GM18498 (cell line): ENCODE data around the gene BDH1.
"Not testable (repeated sequence)": the region's sequence is repeated elsewhere in the genome, so short reads cannot be mapped to it uniquely, and the experiment has no call there.

Experiments
- ATAC-seq: cut with Tn5 transposase; IDR thresholded peaks from one replicate; pipeline ENCODE4 v1.9.1; 2021; ENCODE audit warnings: mild to moderate bottlenecking, moderate library complexity; ENCODE audit not compliant: unreplicated experiment

BDH1 gene

DNA sequence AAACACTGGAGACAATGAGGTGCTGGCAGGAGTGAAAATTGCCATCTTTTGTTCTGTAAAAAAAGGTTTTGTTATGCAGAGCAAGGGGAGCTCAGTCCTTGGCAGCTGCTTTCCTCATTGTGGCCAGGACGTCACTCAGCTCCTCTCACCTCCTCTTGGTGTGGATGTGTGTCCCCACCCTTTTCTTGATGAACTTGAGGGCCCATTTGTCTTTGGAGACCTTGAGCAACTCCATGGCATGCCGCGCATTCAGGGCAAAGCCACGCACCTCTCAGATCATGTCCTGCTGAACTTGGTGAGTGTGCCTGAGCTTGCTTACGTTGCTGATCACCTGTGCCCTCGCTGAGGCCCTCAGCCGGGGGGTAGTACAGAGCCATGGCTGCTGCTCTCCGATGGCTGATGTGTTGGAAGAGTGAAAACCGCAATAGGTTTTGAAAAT, 24.5 kb upstream of the BDH1 start:
- no peak for ATAC-seq

DNA sequence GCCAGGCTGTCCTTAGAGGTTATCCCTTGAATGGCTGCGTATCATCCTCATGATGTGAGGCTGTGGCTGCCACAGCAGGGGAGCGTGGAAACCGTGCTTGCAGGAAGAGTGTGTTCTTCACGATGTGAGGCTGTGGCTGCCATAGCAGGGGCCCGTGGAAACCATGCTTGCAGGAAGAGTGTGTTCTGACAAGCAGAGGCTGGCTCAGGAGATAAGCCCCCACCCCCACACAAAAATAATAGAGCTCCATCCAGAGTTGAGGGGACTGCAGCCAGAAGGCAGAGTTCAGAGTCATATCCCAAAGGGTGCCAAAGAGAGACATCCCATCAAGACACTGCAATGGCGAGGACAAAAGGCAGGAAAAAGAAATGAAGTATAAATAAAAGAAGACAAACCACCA, 22.6 kb upstream of the BDH1 start:
- ATAC-seq: no peak

DNA sequence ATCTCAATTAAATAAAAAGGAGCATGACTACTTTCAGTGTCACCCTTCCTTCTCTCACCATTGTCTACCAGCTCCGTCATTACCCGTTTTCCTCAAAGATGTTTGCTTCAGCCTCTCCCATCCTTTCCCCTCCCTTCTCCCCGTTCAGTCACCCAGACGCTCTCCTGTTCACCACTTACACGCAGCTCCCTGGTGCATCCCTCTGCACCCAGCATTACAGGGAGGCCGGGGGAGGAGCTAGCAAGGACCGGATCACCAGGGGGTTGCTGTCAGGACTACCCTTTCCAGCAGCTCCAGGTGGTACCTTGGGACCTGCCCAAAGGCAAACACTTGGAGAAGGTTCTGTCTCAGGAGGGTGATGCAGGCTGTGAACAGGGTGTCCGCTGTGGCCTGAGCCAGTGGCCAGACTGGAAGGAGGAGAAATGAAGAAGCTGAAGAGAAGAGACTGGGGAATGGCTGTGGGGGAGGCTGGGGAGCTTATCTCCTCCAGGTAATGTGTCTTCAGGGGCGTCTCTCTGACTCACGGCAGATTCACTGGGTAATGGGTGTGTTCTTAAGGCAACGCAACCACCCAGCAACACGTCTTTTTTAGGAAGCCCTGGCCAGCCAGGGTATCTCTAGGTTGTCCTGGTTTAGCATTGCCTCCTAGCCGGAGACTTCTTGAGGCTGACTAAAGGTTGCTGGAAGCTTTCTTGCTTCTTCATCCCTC, 21.8 kb upstream of the BDH1 start:
- no peak for ATAC-seq

DNA sequence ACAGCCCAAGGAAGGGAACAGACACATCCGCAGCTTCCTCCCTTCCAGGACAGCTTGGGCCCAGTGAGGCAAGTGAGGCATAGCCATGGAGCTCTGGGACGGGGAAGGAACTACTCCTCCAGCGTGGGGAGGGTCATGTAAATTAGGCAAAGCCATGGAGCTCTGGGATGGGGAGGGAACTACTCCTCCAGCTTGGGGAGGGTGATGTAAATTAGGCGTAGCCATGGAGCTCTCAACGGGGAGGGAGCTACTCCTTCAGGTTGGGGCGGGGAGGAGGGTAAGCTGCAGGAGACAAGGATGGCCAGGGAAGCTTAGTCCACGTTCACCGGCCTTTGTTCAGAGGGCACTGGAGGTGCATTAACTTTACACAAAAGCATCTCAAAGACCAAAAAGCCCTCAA, 21.1 kb upstream of the BDH1 start:
- no peak for ATAC-seq

DNA sequence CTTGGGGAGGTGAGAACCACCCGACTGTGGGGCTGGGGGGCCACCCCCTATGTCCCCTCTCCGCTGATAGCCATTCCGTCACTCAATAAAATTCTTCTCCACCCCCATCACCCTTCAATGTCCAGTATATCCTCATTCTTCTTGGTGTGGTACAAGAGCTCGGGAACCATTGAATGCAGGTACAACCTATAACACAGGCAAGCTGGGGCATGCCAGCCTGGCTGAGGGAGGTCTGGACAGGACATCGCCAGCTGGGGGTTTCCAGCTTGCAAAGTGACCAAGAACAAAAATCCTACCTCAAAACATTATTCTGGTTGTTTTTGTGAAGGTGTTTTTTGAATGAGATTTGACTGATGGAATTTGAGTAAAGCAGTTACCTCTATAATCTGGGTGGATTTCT, 19.6 kb upstream of the BDH1 start:
- no peak for ATAC-seq

DNA sequence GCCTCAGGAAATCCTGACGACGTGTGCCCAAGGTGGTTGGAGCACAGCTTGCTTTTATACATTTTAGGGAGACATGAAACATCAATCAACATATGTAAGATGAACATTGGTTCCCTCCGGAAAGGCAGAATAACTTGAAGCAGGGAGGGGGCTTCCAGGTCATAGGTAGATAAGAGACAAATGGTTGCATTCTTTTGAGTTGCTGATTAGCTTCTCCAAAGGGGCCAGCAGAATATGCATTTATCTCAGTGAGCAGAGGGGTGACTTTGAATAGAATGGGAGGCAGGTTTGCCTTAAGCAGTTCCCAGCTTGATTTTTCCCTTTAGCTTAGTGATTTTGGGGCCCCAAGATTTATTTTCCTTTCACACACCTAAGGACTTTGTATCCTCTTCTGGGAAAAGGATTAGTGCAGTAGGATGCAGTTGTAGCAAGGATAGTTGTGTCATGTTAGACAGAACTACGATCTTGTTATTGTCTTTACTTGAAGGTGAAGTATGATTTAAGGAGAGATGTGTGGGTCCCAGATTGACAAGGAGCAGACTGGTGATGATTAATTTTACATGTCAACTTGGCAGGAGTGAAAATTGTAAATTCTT, 18.7 kb upstream of the BDH1 start:
- not testable (repeated sequence) for ATAC-seq

DNA sequence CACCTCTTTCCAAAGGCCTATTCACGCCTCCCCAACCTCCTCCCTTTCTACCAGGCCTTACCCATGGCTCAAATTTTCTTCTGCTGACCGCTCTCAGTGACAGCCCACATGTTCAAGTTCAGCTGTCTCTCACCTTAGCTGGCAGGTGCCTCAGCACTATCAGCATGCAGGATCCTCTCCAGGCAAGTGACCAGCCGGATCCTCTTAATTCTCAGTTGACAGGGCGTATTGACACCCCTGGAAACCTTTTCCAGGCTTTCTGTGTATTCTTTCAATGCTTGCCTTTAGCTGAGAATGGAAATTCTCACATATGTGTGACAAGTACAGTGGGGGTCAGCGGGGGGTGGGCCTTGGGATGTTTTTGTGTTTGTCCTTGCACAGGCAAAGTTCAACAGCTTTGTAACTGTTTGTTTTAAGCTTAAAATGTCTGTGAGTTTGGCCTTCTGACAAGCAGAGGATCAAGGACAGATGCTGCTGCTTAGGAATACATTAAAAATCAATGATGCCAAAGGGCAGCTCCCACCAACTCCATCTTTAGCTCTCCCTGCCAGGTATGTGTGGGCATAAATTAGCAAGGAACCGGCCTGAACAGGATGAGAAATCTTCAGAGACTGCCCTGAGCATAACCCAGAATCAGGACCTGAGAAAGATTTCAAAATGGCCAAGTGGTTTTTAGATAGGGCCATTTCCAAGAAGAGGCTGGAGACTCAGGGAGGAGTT, 17.4 kb upstream of the BDH1 start:
- ATAC-seq: no peak

DNA sequence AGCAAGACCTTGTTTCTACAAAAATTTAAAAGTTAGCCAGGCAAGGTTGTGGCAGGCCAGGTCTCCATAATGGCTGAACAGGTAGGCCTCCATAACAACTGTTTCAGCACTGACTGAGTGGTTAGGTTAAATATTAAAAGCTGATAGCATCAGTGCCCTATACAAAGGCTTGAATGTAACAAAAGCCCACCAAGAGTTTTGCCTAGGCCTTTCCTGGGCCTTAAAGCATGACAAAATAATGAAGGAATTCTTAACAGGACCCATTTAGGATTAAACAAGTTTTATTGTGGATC, 16.1 kb upstream of the BDH1 start:
- not testable (repeated sequence) for ATAC-seq

DNA sequence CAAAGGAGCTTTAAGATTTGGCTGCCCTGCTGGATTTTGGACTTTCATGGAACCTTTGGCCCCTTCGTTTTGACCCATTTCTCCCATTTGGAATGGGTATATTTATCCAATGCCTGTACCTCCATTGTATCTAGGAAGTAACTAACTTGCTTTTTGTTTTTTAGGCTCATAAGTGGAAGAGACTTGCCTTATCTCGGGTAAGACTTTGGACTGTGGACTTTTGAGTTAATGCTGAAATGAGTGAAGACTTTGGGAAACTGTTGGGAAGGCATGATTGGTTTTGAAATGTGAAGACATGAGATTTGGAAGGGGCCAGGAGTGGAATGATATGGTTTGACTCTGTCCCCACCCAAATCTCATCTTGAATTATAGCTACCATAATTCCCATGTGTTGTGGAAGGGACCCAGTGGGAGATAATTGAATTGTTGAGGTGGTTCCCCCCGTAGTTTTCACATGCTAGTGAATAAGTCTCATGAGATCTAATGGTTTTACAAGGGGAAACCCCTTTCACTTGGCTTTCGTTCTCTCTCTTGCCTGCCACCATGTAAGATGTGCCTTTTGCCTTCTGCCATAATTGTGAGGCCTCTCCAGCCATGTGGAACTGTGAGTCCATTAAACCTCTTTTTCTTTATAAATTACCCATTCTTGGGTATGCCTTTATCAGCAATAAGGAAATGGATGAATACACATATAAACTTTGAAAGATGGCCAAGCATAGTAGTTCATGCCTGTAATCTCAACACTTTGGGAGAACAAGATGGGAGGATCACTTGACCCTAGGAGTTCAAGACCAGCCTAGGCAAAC, 15.5 kb upstream of the BDH1 start:
- ATAC-seq: not testable (repeated sequence)

DNA sequence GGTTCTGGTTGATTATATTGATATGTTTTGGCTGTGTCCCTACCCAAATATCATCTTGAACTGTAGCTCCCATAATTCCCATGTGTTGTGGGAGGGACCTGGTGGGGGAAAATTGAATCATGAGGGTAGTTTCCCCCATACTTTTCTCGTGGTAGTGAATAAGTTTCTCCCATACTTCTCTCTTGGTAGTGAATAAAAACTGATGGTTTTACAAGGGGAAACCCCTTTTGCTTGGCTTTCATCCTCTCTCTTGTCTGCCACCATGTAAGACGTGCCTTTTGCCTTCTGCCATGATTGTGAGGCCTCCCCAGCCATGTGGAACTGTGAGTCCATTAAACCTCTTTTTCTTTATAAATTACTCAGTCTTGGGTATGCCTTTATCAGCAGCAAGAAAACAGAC, 13.7 kb upstream of the BDH1 start:
- not testable (repeated sequence) for ATAC-seq

DNA sequence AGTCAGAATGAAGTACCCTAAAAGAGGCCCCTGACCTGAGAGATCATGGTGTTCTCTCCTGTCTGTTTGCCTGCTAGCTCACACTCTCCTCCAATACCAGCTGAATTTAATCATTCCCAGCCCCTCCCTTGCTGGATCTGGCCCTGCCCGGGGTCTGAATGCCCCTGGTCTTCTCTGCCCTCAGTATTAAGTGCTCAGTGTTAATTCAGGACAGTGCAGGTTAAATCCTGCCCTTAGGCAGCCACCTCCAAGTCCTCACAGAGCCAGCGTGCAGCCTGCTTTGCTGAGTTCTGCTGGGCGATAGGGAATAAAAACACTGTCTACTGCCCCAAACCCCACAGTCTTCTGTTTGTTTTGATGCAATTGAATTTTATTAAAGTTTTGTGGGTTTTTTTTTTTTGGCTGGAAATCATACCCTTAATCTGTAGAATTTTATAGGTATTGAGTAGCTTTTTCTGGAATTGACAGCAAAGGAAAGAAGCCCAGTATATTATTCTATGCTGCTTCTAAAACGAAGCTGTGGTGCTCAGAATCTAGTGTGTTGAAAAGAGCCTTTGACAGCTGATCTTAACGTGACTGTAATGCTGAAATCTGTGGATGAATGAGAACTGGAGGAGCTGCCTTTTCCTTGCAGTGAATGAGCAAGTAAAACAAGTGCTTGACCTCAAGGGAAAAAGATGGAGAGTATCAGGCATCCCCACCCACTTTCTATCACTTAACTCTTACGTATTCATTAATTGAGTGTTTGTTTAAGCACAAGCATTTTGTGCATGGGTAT, 12.3 kb upstream of the BDH1 start:
- no peak for ATAC-seq

DNA sequence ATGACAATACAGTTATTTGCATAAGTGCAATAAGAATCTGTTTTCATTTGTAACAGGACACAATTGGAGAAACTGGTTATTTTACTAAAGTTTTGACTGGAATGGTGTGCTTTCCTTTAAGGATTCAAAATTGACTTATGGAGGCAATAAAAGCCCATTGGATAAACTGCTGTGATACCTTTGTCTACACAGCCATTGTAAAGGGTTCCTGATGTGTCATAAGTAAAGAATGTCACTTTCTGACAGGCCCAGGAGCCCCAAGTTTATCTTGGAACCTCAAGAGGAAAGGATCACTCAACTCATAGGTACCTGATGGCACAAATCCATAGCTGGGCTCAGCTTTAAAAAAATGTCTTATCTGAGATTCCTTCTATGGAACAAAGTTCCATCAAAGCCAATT, 10.4 kb upstream of the BDH1 start:
- not testable (repeated sequence) for ATAC-seq

DNA sequence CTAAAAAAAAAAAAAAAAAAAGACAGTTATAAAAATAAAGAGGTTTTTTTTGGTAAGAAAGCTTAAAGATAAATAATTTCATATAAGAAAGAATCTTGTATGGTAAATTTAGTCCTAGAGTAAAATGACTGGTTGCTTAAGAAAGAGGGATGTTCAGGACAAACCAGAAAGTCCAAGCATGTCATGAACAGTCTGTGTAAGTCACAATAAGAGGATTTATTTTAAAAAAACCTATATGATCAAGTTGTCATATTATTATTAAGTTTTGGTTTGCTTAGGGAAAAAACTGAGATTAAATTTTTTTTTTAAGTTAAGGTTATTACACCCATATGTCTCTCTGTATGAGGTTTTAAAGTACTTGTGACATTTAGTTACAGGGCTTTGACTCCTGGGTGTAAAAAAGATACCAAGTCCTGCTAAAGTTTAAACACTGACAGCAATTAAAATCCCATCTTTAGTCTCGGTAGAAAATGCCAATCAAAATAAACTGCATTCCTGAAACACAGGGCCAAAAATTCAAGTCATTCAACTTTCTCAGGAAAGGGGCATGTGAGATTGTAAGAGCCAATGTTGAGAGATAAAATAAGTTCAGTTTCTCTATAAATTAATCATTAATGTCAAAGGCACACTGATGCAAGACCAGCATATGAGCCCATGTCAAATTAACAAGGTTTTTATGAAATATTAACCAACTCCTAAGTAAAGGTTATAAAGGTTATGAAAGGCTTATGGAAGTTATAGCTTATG, 8.5 kb upstream of the BDH1 start:
- ATAC-seq: no peak

DNA sequence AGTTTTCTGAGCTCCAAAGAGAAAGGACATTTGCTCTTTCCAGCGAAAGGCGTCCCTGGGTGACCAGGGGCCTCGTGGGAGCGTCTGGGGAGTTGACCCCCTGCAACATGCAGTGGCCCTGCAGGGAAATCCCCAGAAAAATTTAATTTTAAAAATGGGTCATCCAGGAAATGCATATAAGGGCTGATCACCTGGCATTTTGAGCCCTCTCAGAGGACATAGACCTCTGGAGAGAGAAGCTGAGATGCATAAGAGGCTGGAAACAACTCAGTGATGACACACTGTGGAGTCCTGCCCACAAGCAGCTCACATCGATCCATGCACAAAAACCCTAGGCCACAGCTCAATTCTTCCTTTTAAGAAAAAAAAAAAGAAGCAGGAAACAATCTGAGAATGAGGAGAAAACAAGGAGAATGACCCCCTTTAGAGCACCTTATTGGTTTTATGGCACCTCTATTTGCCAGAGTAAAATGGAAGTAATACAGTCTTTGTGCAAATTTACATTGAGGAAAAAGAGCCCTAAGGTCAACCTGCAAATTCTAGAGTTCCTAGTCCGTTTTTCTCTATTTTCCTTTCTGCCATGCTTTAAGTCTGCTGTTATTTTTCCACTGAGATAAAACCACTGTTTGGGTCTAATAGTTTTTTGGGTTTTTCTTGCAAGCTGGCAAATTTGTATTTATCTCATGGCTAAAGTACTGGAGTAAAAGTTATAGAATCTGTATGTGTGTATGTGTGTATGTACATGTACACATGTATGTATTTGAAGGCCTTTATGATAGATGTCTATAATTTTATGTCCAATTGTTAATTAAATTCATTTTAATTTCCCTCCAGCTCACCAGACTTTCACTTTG, 6.9 kb upstream of the BDH1 start:
- no peak for ATAC-seq

DNA sequence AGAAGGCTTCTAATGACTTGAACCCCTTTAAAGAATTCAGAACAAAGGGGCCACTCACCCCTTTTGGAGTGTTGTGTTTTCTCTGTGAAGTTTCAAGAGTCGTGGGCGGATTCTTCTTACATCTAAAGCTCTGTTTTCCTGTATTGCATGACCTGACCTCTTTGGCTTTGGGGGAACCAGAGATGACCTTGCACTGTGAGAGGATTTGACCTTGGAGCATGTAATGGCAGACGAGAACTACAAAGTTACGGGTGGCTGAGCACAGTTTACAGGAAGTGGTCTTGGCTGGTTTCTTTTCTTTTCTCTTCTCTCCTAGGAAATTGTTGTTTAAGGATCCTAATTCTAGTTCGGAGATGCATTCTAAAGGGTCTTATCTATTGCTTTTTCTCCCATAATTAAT, 6.2 kb upstream of the BDH1 start:
- ATAC-seq: no peak

DNA sequence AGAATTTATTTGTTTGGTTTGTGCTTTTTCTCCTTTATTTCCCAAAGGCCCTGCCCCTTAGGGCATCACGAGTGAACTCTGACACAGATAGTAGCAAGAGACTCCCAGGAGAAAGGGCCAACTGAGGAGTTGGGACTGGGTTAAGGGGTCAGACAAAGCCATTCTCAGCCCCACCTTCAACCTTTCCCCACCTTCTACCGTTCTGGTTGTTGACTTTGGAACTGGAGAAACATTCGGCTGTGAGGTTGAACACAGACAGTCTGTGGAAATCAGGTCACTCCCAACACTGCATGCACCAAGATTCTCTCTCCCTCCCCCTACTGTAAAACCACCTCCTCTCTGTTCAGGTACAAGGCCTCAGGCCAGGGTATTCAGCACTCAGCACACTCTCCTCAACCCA, 3.9 kb upstream of the BDH1 start:
- ATAC-seq: no peak

DNA sequence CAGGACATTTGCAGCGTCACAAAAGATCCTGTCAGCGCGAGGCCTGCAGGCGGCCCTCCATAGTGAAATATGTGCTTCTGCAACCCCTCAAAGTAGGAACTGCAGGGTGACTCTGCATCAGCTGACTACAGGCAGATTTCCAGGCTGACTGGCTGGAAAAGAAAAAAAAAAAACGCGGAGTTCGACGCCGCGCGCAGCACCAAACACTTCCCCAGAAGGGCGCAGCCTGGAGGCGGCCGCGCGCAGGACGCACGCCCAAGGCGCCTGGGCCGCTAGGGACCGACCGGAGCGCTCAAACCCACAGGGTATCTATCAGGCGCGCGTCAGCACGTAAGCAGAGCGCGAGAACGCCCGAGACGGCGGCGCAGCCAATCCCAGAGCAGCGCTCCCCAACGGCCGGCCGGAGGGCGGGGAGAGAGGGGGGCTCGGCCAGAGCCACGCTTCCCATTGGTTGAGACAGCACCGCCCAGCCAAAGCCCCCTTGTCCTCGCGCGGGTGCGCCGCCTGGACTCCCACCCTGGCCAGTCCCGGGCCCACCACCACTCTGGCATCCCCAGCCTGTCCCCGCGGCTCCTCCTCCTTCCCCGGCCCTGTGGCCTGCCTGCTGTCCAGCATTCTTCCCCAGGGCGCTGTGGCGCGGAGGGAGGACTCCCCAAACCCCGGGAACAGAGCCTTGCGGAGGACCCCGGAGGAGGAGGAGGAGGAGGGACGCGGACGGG, 1.0 kb downstream of the BDH1 start:
- ATAC-seq: peak; percentile 97

DNA sequence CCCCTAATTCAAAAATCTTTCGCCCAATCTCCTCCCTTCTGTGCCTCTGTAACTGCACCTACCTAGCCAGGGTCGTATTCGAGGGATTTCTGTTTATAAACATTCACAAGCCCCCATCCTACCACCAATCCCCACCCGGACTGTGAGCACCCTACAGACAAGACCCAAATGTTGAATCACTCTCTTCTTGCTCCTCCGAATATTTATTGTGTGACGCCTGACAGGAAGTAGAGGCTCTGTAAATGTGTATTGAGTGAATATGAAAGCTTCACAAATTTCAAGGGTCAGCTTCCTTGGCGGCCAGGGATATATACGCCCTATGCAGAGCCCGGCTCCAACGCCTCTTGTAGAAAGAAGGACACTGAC, 1.6 kb downstream of the BDH1 start:
- ATAC-seq: no peak

DNA sequence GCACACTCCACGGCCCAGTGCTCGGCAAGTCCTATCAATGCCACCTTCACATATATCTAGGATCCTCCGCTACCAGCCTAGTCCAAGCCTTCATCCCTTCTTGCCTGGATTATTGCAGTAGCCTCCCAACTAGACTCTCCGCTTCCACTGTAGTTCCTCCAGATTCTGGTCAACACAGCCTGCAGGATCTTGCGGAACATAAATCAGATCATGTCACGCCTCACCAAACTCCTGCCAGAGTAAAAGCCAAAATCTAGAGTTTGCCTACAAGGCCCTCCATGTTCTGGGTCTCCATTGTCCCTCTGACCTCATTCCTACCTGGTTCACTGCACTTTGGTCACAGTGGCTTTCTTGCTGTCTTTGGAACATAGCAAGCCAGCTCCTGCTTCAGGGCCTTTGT, 3.6 kb downstream of the BDH1 start:
- ATAC-seq: no peak
